ENCODE data around the gene MBP. TPM values are rescaled to one million over a fixed set of nuclear protein-coding genes. Genes with fewer than 3 reads are reported as not detected.

MBP gene
- total and polyA plus RNA-seq, 2 of the 4 experiments (the other 2 are of a cell fraction): 0.72 to 0.90 TPM

DNA sequence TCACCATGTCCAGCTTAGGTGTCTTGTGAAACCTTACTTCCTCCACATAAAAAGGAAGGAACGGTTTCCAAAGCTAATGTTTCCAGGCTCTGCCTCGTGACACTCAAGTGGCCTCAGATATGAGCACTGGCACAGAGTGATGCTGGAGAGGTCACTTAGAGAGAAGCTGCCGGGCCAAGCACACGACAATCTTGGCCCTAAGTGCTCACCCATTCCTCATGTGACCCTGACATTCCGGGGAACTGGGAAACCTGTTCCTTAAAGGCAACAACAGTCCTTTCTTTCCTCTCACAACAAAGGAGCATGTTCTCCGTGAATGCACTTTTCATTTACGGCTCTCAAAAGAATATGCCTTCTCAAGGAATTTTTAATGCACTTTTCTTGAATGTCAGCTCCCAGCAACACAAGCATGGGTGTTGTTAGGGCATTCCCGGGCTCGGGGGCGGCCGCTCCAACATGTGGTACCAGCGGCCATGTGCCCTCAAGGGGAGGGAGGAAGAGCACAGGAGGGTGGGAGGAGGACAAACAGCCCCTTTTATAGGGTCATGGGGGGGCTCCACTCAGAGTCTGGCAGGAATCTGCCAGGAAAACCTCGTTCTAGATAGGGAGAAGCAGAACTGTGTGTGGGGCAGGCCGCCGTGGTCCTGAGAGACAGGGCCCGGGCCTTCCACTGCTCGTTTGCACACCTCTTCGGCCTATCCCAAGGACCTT is 118.6 kb downstream of the MBP start:
- no peaks in the 10 kb centered on the region for H3K4me1 ChIP-seq (ENCODE audit: control insufficient read depth, insufficient read depth, low read length)
- WGBS, 2 experiments (ENCODE audit: extremely low coverage in 2 of 2, insufficient read length in 1 of 2): 53% methylated on average over 5 of the region's 18 CpGs; no CpG with 5 or more reads in 1 of the 2 experiments
- H3K27ac ChIP-seq (ENCODE audit: insufficient read depth, low read length): no peak overlapping the region
- no peaks in the 10 kb centered on the region for H4K20me1 ChIP-seq (ENCODE audit: insufficient read depth, low read length)
- dilution Hi-C loops (cut with HindIII; ENCODE audit: low sequenced_read_pairs, unreplicated experiment): no loop called here
- no peak overlapping the region for H2BK20ac ChIP-seq (ENCODE audit: low read depth, low read length)
- H3K4me3 ChIP-seq (ENCODE audit: insufficient read depth, low read depth, low read length): no peak overlapping the region
- H3K4me2 ChIP-seq (ENCODE audit: low read depth, low read length): no peak overlapping the region
- ATAC-seq (ENCODE audit: low read depth) (no peak), DNase-seq (no peak)
- no peak overlapping the region for H2BK5ac ChIP-seq (ENCODE audit: low read depth, low read length, poor library complexity, severe bottlenecking)
- ChIA-PET CTCF (interaction anchor here (0.6 to 0.9 kb wide), 2 partner anchors 18 to 194 kb away, joined by 3 read pairs; no protein-coding TSS in a partner anchor), POLR2A (ENCODE audit: unreplicated experiment) (no interaction called here)
- no peak overlapping the region for H3K14ac ChIP-seq (replicated peaks; ENCODE audit: low read depth, low read length)
- no peaks in the 10 kb centered on the region for H3K9me1 ChIP-seq (ENCODE audit: insufficient read depth, low read length)
- H3K36me3 ChIP-seq (ENCODE audit: control insufficient read depth, insufficient read depth, low read length): peaks cover 3% of the 10 kb centered on the region; the same call in 1 of the 2 replicates
- H2AFZ ChIP-seq (replicated peaks; ENCODE audit: low read length, poor library complexity): no peak overlapping the region
- in situ Hi-C loops (cut with MboI; ENCODE audit: low sequenced_read_pairs): no loop called here
- H3K56ac ChIP-seq (ENCODE audit: extremely low read depth, insufficient read depth, low read length): no peak overlapping the region
- H3K79me1 ChIP-seq (ENCODE audit: low read depth in 1 of 2, low read length in 2 of 2): no peaks in the 10 kb centered on the region
- H4K91ac ChIP-seq (ENCODE audit: insufficient read depth, low read depth, low read length): no peak overlapping the region
- H3K23ac ChIP-seq (ENCODE audit: low read depth, low read length): peak overlapping the region; percentile 33; the same call in 1 of the 2 replicates
- no peak overlapping the region for H3K4ac ChIP-seq (ENCODE audit: low read depth, low read length)
- no peak overlapping the region for H2AK5ac ChIP-seq (ENCODE audit: low read depth, low read length)
- intact Hi-C loops (cut with micrococcal nuclease): no loop called here
- no peak overlapping the region for H2BK15ac ChIP-seq (ENCODE audit: low read depth, low read length)
- no peak overlapping the region for H2AK9ac ChIP-seq (replicated peaks; ENCODE audit: low read depth, low read length, poor library complexity)
- no peaks in the 10 kb centered on the region; the same call in 1 of the 2 replicates for H3K27me3 ChIP-seq (ENCODE audit: control insufficient read depth, insufficient read depth, low read length)
- H3K18ac ChIP-seq (ENCODE audit: low read depth, low read length): no peak overlapping the region
- H3K9me3 ChIP-seq (ENCODE audit: control insufficient read depth, insufficient read depth, low read length): no peaks in the 10 kb centered on the region
- no peak overlapping the region for H4K8ac ChIP-seq (ENCODE audit: low read depth in 2 of 2, low read length in 2 of 2)
- no peak overlapping the region for H2BK120ac ChIP-seq (ENCODE audit: low read depth, low read length)
- H3K9ac ChIP-seq (ENCODE audit: low read depth, low read length): no peak overlapping the region
- no peak overlapping the region for H4K5ac ChIP-seq (ENCODE audit: low read depth, low read length)
- TF ChIP-seq RAD21 (IDR thresholded peaks at IDR 0.05; ENCODE audit: low read length) (no peak), RFX5 (IDR thresholded peaks at IDR 0.05; ENCODE audit: low read depth, low read length) (no peak), SMC3 (IDR thresholded peaks at IDR 0.05; ENCODE audit: low read depth, low read length) (no peak), MXI1 (IDR thresholded peaks at IDR 0.05; ENCODE audit: borderline replicate concordance, low read depth, low read length) (no peak), CHD1 (IDR thresholded peaks at IDR 0.05; ENCODE audit: low read depth, low read length) (no peak), MAZ (IDR thresholded peaks at IDR 0.05; ENCODE audit: borderline replicate concordance, low read depth, low read length) (no peak), CEBPB (IDR thresholded peaks at IDR 0.05; ENCODE audit: low read depth, low read length) (no peak), CTCF (conservative IDR thresholded peaks at IDR 0.05; ENCODE audit: low read depth, low read length) (no peak)
- no TSS peak for BruUV-seq (replicated peaks)

Data from IMR-90 (cell line).